ENCODE results near the gene PRKCB. TPM values are rescaled to one million over a fixed set of nuclear protein-coding genes. Genes with fewer than 3 reads are reported as not detected.

Gene PRKCB
- total and polyA plus RNA-seq, 2 of the 8 experiments (the other 6 are each of a cell fraction or from before 2014, with no cell fraction given): 7.1 to 12.1 TPM

GRCh38 chr16:24124291-24124690 lies 288.5 kb downstream of the PRKCB start (continued):
- TF ChIP-seq HDAC2 (IDR thresholded peaks at IDR 0.05; ENCODE audit: borderline replicate concordance in 1 of 2, low read depth in 2 of 2, low read length in 2 of 2) (no peak), KDM4A (IDR thresholded peaks at IDR 0.05; ENCODE audit: low read depth, low read length, severe bottlenecking) (no peak), MAX (IDR thresholded peaks at IDR 0.05) (no peak), CBX5 (IDR thresholded peaks at IDR 0.05; ENCODE audit: low read depth, low read length) (no peak), HDAC6 (IDR thresholded peaks at IDR 0.05; ENCODE audit: low read depth, low read length) (no peak)
